Fibroblast of upper back skin (primary cell): ENCODE measurements around the gene ARHGAP15.

Experiments used
- DNase-seq: peaks from one replicate; pipeline ENCODE4 v3.0.0-alpha.2; 2013

ARHGAP15 gene

GRCh38 chr2:143702931-143703330 is 573.7 kb downstream of the ARHGAP15 start:
- no peak for DNase-seq

DNA sequence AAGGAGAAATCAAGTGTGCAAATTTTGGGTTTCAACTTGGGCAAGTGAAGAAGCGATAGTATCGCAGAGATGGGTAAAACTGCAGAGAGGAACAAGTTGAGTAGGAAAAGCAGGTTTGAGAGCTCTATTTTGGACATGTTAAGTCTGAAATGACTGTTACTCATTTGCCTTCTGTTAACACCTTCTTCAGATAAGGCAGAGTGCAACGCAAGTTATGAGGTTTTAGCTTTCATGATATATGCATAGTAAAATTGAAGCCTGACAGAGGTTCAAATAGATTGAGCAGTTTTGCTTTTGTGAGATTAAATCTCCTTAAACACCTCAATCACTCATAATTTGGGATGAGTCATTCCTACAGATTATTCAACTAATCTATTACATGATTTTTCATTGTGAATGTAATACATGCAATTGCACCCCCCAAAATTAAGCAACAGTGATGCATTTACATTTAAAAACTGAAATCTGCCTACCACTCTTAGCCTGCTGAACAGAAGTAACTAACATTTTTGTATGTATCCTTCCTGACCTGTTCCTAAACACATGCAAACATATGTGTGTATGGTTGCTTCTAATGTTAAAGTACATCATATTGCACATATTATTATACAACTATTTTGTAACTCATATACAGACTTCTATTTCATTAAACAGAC is 575.4 kb downstream of the ARHGAP15 start:
- no peak for DNase-seq

DNA sequence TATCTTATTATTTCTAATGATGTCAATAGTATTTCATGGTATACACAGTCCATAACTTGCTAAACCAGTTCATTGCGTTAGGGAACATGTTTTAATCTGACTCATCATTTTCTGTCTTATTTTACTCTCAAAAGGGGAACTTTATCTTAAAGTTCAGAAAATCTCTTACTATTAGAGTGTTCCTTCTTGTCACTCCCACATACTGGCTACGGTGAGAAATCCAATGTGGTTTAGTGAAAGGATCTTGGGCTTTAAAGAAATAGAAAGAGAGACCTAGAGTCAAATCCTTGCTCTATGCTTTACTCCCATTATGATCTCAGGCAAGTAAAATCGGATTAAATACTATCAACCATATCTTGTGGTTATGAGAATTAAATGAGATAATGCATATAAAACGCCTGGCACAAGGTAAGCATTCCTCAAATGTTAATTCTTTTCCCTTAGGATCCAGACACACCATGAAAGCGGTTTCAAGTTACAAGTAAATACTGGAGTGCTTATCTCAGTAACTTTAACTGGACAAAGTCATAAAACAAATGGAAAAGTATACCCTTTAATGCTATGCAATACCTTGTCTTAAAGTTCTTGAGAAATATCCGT is 576.0 kb downstream of the ARHGAP15 start:
- peak; percentile 70 for DNase-seq

DNA sequence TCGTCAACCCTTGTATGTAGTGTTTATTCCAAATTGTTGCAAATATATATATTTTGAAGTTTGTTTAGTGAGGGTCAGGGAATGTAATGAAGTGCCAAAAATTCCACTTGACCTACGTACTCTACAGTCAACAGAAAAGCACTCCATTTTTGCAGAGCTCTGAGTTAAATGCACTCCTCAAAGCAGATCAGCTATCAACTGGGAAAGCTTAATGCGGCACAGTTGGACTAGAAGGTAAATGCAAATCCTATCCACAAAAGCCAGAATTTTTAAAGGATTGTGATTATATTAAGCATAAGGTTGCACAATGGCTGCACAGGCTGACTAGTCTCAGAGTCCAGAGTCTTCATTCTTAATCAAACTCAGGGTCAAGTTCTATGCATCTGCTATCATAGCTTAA is 577.1 kb downstream of the ARHGAP15 start:
- no peak for DNase-seq

GRCh38 chr2:143708682-143709081 is 579.5 kb downstream of the ARHGAP15 start:
- DNase-seq = no peak

GRCh38 chr2:143710196-143710595 is 581.0 kb downstream of the ARHGAP15 start:
- no peak for DNase-seq

GRCh38 chr2:143710879-143711278 is 581.7 kb downstream of the ARHGAP15 start:
- DNase-seq = no peak

- peak; percentile 22 for DNase-seq
Measured at GRCh38 chr2:143716522-143716921, 587.3 kb downstream of the ARHGAP15 start.

GRCh38 chr2:143717053-143717452 is 587.8 kb downstream of the ARHGAP15 start:
- DNase-seq = no peak

- DNase-seq = no peak
Measured at GRCh38 chr2:143717536-143718168, 588.4 kb downstream of the ARHGAP15 start.

- no peak for DNase-seq
Measured at GRCh38 chr2:143718745-143719144, 589.5 kb downstream of the ARHGAP15 start.

GRCh38 chr2:143719406-143719805 is 590.2 kb downstream of the ARHGAP15 start:
- no peak for DNase-seq

GRCh38 chr2:143720095-143720664 is 591.0 kb downstream of the ARHGAP15 start:
- DNase-seq = no peak

DNA sequence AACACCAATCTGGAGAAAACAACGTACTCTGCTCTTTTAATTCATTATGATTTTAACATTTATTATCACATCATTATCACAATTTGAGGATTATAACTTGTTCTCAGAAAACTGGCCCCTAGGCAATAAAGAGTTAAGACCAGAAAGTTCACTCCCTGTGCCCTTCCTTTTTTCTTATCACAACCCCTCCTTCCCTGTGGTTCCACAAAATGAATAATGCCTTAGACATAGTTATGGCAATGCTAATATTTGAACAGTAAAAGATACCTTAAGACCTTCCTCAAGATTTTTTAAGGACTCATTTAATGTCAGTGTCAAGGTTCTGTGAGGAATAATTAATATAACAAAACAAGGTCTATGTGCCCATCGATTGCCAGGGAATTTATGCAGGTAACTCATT is 596.2 kb downstream of the ARHGAP15 start:
- DNase-seq = no peak

- DNase-seq = no peak
Measured at GRCh38 chr2:143726151-143726845, 597.1 kb downstream of the ARHGAP15 start.

- DNase-seq = no peak
Measured at GRCh38 chr2:143728498-143728897, 599.3 kb downstream of the ARHGAP15 start.

DNA sequence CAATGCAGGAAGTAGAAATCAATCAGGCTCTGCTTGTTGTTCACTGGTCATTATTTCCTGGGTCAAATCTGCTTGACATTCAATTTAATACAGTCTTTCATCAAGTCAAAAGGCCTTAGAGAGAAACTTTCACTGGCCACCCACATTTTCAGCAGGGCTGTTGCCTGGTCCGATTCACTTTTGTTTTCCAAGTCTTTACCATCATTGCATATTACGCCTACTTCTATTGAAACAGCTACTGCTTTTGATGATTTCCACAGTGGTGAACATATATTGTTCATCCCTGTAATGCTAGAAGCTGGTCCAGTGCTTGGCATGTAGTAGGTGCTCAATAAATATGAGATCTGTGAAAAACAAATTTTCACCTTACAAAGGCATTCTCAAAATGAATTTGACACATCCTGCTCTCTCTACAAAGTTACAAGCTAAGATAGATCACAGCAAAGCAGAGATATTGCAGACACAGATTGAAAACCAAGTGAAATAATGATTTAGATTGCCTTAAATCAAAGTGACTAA is 600.1 kb downstream of the ARHGAP15 start:
- no peak for DNase-seq

DNA sequence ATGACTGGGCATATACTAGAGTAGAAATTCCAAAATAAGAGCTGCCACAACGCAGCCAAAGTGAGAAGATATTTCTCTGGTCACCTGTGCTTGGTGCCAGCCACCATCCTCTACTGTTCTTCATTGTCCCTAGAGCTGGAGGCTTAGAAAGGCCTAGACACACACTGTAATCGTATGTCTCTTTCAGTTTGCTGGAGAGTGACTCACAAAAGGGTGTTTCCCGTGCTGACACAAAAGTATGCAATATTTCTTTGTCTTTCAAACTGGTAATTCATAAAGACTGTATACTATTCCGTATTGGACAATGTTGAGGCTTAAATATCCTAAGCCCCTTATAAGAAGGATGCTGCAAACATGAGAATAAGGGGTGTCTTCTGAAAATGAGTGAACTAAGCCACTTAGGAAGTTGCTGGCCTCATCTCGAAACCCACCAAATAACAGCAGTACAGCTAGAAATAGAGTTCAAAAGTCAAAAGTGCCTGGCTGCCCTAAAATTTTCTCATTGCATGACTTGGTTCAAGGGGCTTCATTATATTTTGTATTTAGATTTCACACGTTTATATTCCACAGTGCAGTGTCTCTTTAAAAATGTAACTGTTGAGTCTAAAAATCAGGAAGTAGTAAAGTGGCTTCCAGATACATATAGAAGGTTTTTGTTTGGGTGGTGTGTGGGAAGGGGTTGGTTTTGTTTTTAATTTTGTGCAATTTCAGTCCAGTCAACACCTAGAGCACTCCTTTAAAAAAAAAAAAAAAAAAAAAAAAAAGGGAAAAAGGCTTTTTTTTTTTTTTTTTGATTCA is 601.1 kb downstream of the ARHGAP15 start:
- peak; percentile 26 for DNase-seq

- DNase-seq = no peak
Measured at GRCh38 chr2:143730953-143731260, 601.7 kb downstream of the ARHGAP15 start.

DNA sequence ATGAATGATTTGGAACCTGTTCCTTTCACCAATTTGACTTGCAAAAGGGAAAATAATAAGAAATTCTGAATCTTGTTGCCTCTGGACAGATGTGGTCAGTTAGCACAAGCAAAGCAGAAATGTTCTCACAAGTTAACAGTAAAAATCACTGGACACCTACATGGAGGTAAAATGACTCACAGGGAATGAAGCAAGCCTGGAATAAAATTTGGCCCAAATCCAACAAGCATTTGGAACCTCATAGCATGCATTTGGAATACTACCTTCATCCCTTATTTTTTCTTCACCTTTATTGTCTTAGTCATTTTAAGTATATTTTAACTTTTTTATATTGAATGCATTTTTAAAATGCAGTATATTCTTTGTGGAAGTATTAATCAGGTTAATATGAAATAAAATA is 602.9 kb downstream of the ARHGAP15 start:
- DNase-seq = peak; percentile 43

- DNase-seq = no peak
Measured at GRCh38 chr2:143732871-143733270, 603.7 kb downstream of the ARHGAP15 start.

GRCh38 chr2:143734507-143734906 is 605.3 kb downstream of the ARHGAP15 start:
- DNase-seq = no peak

- DNase-seq = no peak
Measured at GRCh38 chr2:143736904-143737303, 607.7 kb downstream of the ARHGAP15 start.
